NCI-H2196 (cell line): ENCODE results near the gene TGM5.
"Not testable (repeated sequence)": the region's sequence is repeated elsewhere in the genome, so short reads cannot be mapped to it uniquely, and the experiment has no call there.

Source experiments
- DNase-seq: peaks from one replicate; lab custom pipeline; 2025; ENCODE audit not compliant: unreplicated experiment; lab: John Stamatoyannopoulos, UW

TGM5 gene

GRCh38 chr15:43246261-43246774, 20.4 kb downstream of the TGM5 start:
- no peak for DNase-seq

- no peak for DNase-seq
These were observed 22.6 kb downstream of the TGM5 start for GRCh38 chr15:43244092-43244491.

- no peak for DNase-seq
These were observed 23.6 kb downstream of the TGM5 start for GRCh38 chr15:43243020-43243645.

- DNase-seq = no peak
These were observed 24.1 kb downstream of the TGM5 start for GRCh38 chr15:43242616-43243015.

- no peak for DNase-seq
These were observed 25.6 kb downstream of the TGM5 start for GRCh38 chr15:43241100-43241499.

GRCh38 chr15:43239732-43240491, 26.8 kb downstream of the TGM5 start:
- no peak for DNase-seq

GRCh38 chr15:43238671-43239131, 28.0 kb downstream of the TGM5 start:
- DNase-seq = no peak

- DNase-seq = no peak
These were observed 28.8 kb downstream of the TGM5 start for GRCh38 chr15:43237842-43238470.

- DNase-seq = no peak
These were observed 31.2 kb downstream of the TGM5 start for GRCh38 chr15:43235536-43235935.

GRCh38 chr15:43232289-43232874, 34.3 kb downstream of the TGM5 start:
- DNase-seq = no peak

- no peak for DNase-seq
These were observed 36.0 kb downstream of the TGM5 start for GRCh38 chr15:43230640-43231115.

- no peak for DNase-seq
These were observed 36.8 kb downstream of the TGM5 start for GRCh38 chr15:43229977-43230376.

- no peak for DNase-seq
These were observed 40.1 kb downstream of the TGM5 start for GRCh38 chr15:43226436-43227305.

GRCh38 chr15:43225950-43226255, 40.8 kb downstream of the TGM5 start:
- DNase-seq = not testable (repeated sequence)

GRCh38 chr15:43225201-43225949, 41.4 kb downstream of the TGM5 start:
- DNase-seq = peak; percentile 55

- no peak for DNase-seq
These were observed 45.3 kb downstream of the TGM5 start for GRCh38 chr15:43221422-43221821.

GRCh38 chr15:43220991-43221403, 45.7 kb downstream of the TGM5 start, which contains the start of gene EPB42:
TSS of gene EPB42 (minus strand) at chr15:43221018. CDS start at chr15:43220825, 193 bp downstream.
- DNase-seq = no peak

- DNase-seq = no peak
These were observed 46.5 kb downstream of the TGM5 start for GRCh38 chr15:43219929-43220928.
